Neural cell (in vitro differentiated cells): ENCODE data around the gene RSF1.

ENCODE experiments used
- EP300 ChIP-seq: fragments of 450-650 bp; conservative IDR thresholded peaks from 2 replicates; pipeline ENCODE4 v1.6.1; 2014; ENCODE audit warnings: antibody characterized with exemption, mild to moderate bottlenecking, moderate library complexity; ENCODE audit not compliant: poor library complexity, severe bottlenecking
- EZH2 ChIP-seq: fragments of 200-600, 300-800 bp; shearing (Covaris generic), sonication (generic); IDR thresholded peaks from 2 replicates; pipeline ENCODE4 v1.6.1; 2014; ENCODE audit warnings: antibody characterized with exemption, low read length, borderline replicate concordance, mild to moderate bottlenecking; ENCODE audit not compliant: insufficient read depth, poor library complexity, severe bottlenecking
- RAD21 ChIP-seq: fragments of 450-650 bp; conservative IDR thresholded peaks from 2 replicates; pipeline ENCODE4 v1.6.1; 2014; ENCODE audit warnings: antibody characterized with exemption, mild to moderate bottlenecking, moderate library complexity

DNA sequence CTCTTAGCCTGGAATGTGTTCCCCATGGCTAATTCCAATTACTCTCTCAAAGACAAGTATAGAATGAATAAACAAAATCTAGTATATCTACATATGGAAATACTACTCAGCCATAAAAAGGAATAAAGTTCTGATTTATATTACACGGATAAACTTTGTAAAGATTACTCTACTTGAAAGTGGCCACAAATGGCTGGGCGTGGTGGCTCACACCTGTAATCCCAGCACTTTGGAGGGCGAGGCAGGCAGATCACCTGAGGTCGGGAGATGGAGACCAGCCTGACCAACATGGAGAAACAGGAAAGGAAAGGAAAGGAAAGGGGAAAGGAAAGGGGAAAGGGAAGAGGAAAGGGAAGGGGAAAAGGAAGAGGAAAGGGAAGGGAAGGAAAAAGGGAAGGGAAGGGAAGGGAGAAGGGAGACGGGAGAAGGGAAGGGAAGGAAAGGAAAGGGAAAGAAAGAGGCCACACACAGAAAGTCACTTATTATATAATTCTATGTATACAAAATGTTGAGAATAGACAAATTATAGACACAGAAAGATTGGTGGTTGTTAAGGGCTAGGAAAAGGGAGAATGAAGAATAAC, 92.2 kb downstream of the RSF1 start:
- TF ChIP-seq EZH2 (no peak), RAD21 (no peak), EP300 (no peak)
